HG03378 (cell line): ENCODE measurements around the gene TRIM15.

Source experiments
- ATAC-seq: cut with Tn5 transposase; IDR thresholded peaks from one replicate; pipeline ENCODE4 v1.9.1; 2021; ENCODE audit warnings: mild to moderate bottlenecking, moderate library complexity; ENCODE audit not compliant: unreplicated experiment

TRIM15 gene

DNA sequence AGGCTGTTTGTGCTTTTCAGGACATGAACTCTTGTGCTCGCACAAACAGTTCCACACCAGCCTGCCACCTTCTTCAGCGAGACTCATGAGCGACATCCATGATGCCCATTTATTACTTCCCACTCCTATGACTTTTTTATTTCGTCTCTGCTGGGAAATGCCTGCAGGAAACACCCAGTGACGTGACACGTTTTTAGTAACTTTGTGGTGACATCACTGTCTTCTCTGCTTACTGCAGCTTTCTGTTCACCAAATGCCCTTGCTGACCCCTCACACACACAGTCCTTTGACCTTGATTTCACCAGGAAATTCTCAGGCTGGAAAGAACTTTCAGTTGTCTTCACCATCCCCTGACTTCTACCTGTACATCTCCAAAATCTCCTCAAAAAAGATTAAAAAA, 18.5 kb upstream of the TRIM15 start:
- ATAC-seq: no peak

DNA sequence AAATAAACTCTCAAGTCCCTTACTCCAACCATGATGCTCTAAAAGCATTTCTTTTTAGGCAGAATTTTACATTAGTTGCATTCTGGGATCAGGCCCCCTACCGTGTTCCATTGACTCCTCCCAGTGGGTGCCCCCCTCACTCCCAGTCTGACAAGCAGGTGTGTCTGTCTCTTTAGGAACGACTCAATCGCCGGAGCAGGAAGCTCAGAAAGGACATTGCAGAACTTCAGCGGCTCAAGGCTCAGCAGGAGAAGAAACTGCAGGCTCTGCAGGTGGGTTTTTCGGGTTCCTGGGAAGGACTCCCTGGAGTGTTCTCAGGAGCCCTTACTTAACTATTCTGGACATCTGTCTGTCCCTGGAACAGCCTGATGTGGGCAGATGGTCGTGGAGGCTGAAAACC, 17.5 kb upstream of the TRIM15 start:
- no peak for ATAC-seq

DNA sequence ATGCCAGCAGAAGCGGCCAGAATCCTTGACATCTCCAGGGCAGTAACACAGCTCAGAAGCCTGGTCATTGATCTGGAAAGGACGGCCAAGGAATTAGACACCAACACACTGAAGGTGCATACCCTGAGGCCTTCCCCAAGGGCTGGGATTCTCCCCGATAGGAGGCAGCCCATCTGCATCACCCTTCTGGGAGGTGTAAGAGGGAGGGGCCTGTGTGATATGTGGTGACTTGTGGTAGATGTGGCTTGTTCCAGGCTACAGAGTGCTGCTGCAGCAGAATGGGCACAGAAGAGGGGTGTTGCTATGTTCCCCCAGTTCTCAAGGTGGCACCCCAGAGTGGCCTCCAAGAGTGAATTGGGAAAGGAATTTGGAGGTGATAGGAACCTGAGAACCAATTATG, 16.2 kb upstream of the TRIM15 start:
- ATAC-seq: no peak

DNA sequence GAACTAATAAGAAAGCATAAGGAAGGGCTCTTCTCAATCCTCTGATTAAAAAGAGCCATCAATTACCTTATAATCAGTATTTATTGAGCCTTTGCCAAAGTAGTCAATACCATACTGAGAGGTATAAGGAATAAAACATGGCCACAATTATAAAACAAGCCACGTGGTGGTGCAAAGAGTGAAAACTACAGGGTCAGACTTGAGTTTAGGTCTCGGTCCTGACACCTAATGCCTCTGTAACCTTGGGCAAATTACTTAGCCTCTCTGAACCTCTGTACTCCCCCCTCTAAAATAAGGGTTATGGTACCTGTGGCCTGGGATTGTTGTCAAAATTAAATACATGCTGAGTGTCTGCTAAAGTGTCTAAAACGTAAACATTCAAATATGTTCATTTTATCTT, 14.1 kb upstream of the TRIM15 start:
- no peak for ATAC-seq

DNA sequence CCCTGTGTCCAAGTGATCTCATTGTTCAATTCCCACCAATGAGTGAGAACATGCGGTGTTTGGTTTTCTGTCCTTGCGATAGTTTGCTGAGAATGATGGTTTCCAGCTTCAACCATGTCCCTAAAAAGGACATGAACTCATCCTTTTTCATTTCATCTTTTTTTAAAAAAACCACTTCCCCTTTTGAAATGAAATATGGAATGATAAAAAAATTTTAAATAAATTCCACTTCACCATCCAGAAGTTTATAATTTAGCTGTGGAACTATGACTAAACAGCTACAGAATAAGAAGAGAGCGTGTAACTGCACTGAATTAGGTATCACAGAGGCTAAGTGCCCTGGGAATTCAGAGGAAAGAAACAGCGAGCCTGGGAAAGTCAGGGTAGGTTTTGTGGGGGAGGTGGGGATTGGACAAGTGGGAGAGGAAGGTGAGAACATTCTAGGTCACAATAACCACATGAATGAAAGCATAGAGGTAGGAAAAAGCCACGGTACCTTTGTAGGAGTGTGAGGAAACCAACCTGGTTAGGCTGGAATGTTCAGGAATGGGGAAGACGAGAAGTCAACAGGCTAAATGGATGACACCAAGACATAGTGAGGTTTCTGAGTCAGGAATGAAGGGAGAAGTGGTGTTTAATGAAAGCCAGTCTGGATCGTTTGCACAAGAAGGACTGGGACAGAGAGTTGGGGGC, 13.3 kb upstream of the TRIM15 start:
- no peak for ATAC-seq

DNA sequence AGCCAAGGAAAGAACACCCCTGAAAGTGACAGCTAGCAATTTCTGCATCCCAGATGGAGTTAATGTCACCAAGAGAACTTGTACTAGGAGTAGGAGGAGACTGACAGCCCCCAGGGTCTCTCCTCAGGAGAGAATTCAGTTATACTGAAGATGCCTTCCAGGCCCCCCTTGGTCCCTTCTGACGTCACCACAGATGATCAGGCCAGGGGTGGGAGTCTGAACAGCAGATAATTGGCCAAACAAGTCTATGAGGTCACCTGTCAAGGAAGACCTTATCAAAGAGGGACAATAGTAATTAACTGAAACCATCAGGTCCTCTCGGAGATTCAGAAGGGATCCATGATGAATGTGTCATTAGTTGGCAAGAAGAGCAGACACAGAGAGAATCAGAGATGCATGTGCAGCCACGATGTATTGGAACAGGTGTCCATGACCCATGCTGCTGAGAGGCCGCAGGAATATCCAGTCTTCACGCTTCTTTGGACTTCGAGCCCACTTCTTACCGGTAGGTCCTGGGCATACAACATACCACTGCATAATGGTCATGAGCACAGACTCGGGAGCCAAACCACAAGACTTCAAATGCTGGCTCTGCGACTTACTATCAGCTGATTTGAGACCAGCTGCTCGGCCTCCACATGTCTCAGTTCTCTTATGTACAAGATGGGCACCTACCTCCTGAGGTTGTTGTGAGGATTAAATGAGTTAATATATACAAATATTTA, 12.5 kb upstream of the TRIM15 start:
- ATAC-seq: no peak

DNA sequence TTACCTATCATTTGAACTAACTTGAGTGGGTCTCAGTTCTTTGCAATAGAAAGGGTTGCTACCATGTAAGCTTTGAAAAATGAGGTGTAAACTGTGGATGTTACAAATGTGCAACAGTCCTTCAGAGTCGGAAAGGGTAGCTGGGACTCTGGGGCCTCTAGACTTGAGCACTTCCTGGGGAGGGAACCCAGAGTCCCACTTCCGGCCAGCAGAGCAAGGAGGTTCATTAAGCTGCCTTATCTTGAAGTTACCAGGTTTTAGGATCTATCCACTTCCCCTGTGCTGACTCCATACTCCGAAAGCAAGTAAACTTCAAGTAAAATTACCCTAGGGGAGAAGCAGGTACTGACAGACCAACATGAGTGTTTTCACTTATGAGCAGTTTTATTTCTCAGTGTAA, 11.8 kb upstream of the TRIM15 start:
- ATAC-seq: no peak

DNA sequence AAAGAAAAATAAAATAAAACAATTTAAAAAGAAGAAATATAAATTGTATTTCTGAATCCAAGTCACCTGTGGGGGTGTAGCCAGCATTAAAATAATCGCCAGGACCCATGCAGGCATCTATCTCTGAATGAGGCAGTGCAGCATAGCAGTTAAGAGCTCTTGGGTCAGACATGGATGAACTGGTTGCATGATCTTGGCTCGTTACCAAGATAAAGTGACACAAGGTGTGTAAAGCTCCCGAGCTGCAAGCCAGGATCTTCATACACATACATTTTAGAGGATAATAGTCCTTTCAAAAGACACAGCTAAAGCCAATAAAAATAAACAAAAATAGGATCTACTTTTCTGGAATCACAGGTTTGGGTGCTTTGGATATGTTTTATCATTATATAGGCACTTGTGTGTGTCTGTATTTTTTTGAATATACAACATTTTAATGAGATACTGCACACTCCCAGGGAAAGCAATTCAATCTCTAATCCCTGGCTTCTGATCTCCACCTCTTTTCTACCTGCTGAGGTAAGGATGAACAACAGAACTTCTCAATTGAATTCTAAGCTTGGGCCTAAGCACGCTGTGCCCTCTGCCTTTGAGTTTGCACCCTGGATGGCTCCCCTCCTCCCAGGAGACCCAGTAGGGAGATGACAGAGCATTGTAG, 11.2 kb upstream of the TRIM15 start:
- no peak for ATAC-seq

DNA sequence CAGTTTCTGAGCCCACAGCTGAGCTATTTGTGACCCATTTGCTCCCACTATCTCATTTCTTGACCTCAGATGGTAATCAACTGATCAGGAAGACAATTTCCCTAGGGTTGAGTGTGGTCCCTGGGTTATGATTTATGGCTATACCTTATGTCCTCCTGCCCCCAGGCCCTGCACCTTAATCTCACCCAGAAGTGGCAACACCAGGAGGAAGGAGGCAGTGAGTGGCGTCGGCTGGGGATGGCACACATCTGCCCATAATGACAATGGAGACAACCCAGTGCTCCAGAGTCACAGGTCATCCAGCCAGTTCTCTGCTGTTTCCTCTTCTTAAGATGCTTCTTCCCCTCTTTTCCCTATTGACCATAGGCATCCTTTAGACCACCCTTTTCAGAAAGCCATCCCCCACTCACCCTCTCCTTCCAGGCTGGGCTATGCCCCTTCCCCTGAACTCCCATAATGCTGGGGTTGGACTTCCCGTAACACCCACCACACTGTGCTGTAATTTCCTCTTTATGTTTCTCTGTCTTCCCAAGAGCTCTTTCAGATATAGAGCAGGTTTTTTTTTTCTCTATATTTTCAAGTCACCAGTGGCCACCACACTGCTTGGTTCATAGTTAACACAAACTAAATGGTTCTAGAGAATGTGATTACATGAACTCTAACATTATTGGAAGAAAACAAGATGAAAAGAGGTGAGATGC, 10.3 kb upstream of the TRIM15 start:
- no peak for ATAC-seq

DNA sequence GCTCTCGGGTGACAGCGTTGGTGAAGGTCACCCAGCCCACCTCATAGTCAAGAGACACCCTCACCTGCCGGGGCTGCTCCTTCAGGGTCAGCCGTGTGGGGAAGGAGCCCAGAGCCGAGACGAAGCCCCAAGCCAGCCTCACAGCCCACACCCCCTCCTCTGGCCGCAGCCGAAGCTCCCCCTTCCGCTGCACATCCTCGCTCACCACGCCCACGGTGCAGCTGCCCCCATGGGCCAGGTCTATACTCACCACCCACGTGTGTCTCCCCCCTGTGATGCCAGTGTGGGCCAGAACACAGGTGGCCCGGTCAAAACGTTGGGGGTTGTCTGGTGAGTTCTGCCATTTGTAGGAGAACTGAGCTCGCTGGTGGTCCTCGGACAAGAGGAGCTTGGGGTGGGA, 9.3 kb upstream of the TRIM15 start:
- no peak for ATAC-seq

DNA sequence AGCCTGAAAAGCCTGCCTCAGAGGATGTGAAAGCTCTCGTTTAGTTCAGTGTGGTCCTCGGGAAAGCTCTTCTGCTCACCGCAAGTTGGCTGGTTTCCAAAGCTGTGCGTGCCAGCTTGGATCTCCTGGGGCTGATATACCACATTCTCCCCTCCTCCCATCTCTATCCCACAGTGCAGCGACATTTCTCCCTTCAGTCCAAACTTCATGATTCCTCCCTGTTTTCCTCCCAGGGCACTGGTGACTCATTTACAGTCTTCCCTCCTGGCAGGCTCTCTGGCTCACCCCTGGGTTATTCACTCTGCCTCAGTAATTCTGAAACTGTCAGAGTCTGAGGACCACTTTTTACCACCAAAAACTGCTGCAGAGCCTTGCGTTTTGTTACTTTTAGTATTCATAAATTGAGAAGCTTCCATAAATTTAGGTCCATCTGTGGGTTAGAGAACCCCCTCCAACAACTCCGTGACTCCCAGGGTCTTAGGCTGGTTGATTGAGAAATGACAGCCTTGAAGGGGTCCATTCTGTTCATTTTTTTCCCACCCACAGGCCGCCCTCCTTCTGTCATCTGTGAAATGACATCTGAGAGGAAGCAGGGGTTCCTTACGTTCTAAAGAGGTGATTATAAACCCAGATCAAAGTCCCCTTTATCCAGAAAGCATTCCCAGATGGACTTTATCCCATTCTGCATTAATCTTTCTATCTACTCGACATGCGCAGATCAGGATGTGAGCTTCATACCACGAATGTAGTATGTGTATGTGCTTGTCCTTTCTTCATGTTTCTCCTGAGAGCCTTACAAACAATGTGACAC, 8.4 kb upstream of the TRIM15 start:
- ATAC-seq: no peak

DNA sequence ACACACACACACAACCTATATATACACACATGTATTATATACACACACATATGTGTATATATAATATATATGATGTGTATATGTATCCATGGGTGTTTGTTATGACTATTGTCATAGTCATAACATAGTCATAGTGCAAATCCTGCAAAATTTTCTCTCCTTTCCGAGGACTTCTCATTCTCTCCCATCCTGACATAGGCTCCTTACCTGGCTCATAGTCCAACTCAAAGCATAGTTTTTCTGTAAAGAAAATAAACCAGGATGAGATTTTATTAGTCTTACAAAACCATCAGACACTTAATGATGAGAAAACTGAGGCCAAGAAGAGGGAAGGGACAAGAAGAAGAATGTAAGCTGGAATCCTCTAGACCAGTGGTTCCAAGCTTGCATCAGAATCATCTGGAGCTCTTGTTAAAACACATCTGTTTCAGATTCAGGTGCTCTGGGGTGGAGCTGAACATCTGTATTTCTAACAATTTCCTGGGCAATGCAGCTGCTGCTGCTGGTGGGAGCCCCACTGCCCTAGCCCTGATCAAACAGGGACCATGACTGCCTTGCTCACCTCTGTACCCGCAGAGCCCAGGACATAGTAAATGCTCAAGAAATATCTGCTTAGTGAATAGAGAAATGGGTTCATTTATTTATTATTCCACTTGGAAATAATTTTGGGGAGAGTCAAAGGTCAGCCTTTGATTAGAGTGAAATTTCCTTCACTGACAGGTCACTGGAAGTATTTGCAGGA, 7.7 kb upstream of the TRIM15 start:
- ATAC-seq: no peak

DNA sequence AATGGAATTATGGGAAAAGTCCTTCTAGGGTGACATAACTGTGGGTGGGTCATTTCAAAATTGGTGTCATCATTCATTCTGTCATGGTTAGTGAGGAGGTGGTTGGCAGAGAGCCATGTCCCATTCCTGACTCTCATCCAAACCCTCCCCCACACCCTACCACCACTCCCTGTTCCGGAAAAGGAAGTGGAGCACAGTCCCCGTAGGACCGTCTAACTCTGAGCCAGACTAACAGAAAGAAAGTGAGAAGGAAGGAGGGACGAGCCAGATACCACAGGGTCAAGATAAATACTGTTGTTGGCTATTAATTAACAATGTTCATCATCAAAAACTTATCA, 7.1 kb upstream of the TRIM15 start:
- ATAC-seq: no peak

DNA sequence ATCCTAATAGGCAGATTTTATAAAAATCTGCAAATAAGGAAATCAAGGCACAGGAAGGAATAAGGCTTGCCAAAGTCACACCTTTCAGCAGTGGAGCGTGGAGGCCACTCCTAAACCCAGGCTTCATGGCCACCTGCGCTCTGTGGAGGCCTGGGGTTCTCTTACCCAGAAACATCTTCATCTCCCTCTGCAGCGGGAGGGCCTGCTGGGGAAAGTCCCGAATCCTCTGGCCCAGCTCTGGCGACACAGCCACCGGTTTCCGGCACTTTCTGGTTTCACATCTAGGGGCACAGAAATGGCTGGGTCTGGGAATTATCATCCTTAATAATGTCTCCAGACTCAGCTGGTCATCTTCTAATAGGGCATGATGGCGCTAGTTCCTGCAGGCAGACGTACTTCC, 6.6 kb upstream of the TRIM15 start:
- ATAC-seq: no peak

DNA sequence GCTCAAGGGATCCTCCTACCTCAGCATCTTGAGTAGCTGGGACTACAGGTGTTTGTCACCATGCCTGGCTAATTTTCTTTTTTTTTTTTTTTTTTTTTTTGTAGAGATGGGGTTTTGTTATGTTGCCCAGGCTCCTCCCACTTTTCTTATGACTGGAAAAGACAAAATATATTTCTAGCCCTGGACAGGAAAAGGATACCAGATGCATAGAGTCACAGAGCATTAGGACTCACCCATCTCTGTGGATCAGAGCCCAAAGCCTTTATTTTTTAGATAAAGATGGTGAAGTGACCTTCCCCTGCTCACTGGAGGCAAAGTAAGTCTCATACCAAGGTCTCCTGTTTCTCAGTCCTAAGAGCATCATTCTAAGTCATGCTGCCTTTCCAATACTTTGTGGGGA, 5.8 kb upstream of the TRIM15 start:
- no peak for ATAC-seq

DNA sequence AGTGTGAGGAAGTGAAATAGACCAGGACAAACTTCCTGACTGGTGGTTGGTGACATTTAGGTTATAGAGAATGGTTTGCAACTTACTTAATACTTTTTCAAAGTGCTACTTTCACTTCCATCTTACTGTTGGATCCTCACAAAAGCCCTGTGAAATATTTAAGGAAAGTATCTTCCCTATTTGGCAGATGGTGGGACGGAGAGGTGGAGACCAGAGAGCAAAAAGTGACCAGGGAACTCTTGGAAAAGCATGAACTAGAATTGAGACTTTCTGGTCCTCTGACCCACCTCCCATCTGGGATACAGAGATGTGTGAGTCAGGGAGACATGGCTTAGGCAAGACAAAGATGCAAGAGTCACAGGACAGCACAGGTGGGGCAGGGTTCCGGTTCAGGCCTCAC, 5.3 kb upstream of the TRIM15 start:
- ATAC-seq: no peak

DNA sequence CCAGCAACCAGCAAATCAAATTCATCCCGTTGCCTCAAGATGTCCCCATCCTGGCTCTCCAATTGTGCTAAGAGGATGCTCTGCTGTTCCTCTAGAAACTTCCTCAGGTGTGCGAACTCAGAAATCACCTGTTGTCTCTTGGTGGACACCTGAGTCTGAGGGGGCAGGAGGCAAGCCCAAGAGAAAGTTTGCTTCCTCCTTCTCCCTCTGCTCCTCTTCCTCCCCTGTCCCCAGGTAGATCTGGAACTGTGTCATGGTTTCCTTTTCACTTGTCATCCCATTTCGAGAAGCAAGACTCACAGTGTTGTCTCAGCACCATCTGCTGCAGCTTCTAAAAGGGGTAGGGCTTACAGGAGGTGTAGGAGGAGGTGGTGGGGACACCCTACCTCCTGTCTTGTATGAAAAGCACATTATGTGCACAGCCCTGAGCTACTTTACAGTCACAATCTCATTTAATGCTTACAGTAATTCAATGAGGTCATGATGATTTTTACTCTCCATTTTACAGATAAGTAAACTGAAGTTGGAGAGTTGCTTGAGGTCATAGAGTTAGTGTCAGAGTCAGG, 4.8 kb upstream of the TRIM15 start:
- ATAC-seq: no peak

DNA sequence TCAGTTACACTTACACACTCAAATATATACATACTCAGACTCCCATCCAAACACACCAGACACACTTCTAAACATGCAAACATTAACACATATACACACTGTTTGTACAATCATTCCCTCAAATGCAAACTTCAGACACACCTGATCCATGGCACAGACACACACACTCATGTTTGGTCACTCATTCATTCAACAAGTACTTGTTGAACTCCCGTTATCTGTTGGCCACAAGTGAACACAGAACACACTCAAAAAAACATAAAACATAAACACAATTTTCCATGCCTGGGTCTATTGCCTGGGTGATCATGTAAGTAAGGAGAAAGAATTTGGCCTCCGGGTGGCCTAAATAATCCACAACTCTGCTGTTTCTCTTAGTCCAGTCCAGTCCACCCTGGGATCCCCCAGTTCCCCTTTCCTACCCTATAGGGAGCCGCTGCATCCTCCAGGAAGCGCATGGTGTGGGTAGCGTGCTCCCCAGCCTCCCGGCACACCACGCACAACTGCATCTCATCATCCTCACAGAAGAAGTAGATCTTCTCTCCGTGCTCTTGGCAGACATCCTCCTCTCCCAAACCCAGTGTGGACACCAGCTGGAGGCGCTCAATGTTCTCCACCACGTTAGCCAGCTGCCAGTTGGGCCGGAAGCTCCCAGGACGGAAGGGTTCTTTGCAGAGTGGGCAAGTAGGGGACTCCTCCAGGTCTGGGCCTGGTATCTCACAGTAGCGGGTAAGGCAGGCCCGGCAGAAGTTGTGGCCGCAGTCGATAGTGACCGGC, 3.1 kb upstream of the TRIM15 start:
- no peak for ATAC-seq
